B cell (primary cell): ENCODE measurements around the gene TFEB.

Experiments used
- CTCF ChIP-seq: fragments of 200-600 bp; IDR thresholded peaks from one replicate; pipeline ENCODE4 v1.8.0; 2022; ENCODE audit warnings: antibody characterized with exemption, mild to moderate bottlenecking
- EZH2 ChIP-seq: IDR thresholded peaks from 2 replicates; pipeline ENCODE4 v1.6.1; 2012; ENCODE audit warnings: borderline replicate concordance, low read depth, mild to moderate bottlenecking, moderate library complexity, low read length; ENCODE audit not compliant: insufficient read depth, poor library complexity, severe bottlenecking

- TF ChIP-seq CTCF = no peak
- no peak for TF ChIP-seq EZH2
Measured at GRCh38 chr6:41663568-41663967, 71.8 kb downstream of the TFEB start.
